Heart left ventricle (tissue), 16 donors: Measurements from ENCODE around the gene HMGN1. TPM values are rescaled to one million over a fixed set of nuclear protein-coding genes. Genes with fewer than 3 reads are reported as not detected.

ENCODE experiments used
- ATAC-seq, 4 donors: fragments of 200-7000 bp; cut with Tn5 transposase; one replicate each; pipeline ENCODE4 v1.9.1; 2020 to 2022; ENCODE audit warnings: moderate library complexity in 4 of 4, mild to moderate bottlenecking in 3 of 4, moderate number of reproducible peaks in 1 of 4
- DNase-seq, 5 donors: peaks; one replicate each; pipeline ENCODE4 v3.0.0-alpha.2; 2020
- H3K27ac ChIP-seq, 12 donors: fragments of 200-600 bp; sonication (generic) in 4 of 12; one replicate each; pipeline versions ENCODE4 v1.5.0 to v1.8.0; 2016 to 2022; ENCODE audit warnings: mild to moderate bottlenecking in 2 of 12
- H3K27me3 ChIP-seq, 9 donors: fragments of 200-600 bp; sonication (generic) in 2 of 9; one replicate each; pipeline versions ENCODE4 v1.5.1 to v1.8.0; 2016 to 2022; ENCODE audit warnings: mild to moderate bottlenecking in 3 of 9
- H3K36me3 ChIP-seq, 9 donors: fragments of 200-600 bp; sonication (generic) in 2 of 9; one replicate each; pipeline versions ENCODE4 v1.5.0 to v1.8.0; 2018 to 2022; ENCODE audit warnings: mild to moderate bottlenecking in 2 of 9
- H3K4me1 ChIP-seq, 12 donors: fragments of 200-600 bp; sonication (generic) in 4 of 12; one replicate each; pipeline versions ENCODE4 v1.5.0 to v1.8.0; 2016 to 2022; ENCODE audit warnings: mild to moderate bottlenecking in 3 of 12
- H3K4me3 ChIP-seq, 12 donors: fragments of 200-600 bp; sonication (generic) in 4 of 12; one replicate each; pipeline versions ENCODE4 v1.5.0 to v1.8.0; 2017 to 2022; ENCODE audit warnings: mild to moderate bottlenecking in 9 of 12, moderate library complexity in 4 of 12
- H3K9me3 ChIP-seq, 12 donors: fragments of 200-600 bp; sonication (generic) in 4 of 12; one replicate each; pipeline versions ENCODE4 v1.5.0 to v1.8.0; 2016 to 2022; ENCODE audit warnings: mild to moderate bottlenecking in 1 of 12
- POLR2A ChIP-seq, 2 donors: fragments of 450-650 bp; IDR thresholded peaks; one replicate each; pipeline ENCODE4 v1.6.1; 2017; ENCODE audit warnings: antibody characterized with exemption in 2 of 2, mild to moderate bottlenecking in 2 of 2, moderate library complexity in 2 of 2
- WGBS, 4 donors: extraction: QIAGEN DNeasy Blood & Tissue Kit in 2 of 4; methylation state at CpG; one replicate each; pipeline versions ENCODE4 v1.1.5 to v1.1.7; 2013 to 2018; 5-methylcytosine and 5-hydroxymethylcytosine counted together
- intact Hi-C, 10 donors: fragments of 100-400 bp; cut with DNase I; formaldehyde crosslinking; loops; one replicate each; pipeline versions ENCODE4 v1.11.1 to v1.14.2; 2022
- polyA plus RNA-seq, 2 donors: library from polyadenylated mRNA; stranded (reverse); fragments of 200-250 nt; gene quantifications; one replicate each; pipeline ENCODE4 v1.2.3, GENCODE V29; 2013
- total RNA-seq, 9 donors: library from RNA; depleted of rRNA in 2 of 9; stranded (reverse); fragments of >200 nt in 2 of 9; fragmentation: NEBNext Ultra II Directional in 3 of 9; extraction: Animal tissue kit (Norgen Biotek cat#: 25700) in 3 of 9; gene quantifications; one replicate each; pipeline versions ENCODE4 v1.1.0 to v1.2.4, GENCODE V29; 2016 to 2023
- TF ChIP-seq, protein P1 (sequence below), 12 donors: fragments of 200-600 bp; sonication (generic) in 4 of 12; IDR thresholded peaks; one replicate each; pipeline versions ENCODE4 v1.5.0 to v1.8.0; 2018 to 2022; ENCODE audit warnings: antibody characterized with exemption in 12 of 12, mild to moderate bottlenecking in 5 of 12
- donor health status: ischemic (EF 13 %, LVEDD 7.1; RV severe dilation, severe dysfunction).
- donor health status: healthy with polysubstance abuse.
- donor health status: DM: no; HTN: yes; CAD: no.
- donor health status: DM: no; HTN: no; CAD: no.
- donor health status: ischemic (EF 25% LVEDD 6.9; RV normal size, moderate dysfunction).
- donor health status: ischemic (EF 25% LVEDD 5.7; RV mildly dilated, moderate dysfunction).
- donor health status: healthy.
- donor health status: DM: yes; HTN: yes; CAD: no.
- donor health status: ischemic (EF 35%, LVEDD 5.7; RV mildly dilated, moderate dysfunction).
- donor health status: nonischemic (EF 11% LVEDD 7.7; RV severe dilation, severe dysfunction).
- donor health status: DM: yes; HTN: yes; CAD: no.
- donor health status: PGD.
- donor health status: ischemic (EF 29% LVEDD 5.4; RV normal size, mild dysfunction).
- donor health status: nonischemic (EF 23%, LVEDD 6.1; RV moderate dilation, normal function).

Gene HMGN1
- total and polyA plus RNA-seq, 11 donors = 35.9 to 108 (median 43.9) TPM

DNA sequence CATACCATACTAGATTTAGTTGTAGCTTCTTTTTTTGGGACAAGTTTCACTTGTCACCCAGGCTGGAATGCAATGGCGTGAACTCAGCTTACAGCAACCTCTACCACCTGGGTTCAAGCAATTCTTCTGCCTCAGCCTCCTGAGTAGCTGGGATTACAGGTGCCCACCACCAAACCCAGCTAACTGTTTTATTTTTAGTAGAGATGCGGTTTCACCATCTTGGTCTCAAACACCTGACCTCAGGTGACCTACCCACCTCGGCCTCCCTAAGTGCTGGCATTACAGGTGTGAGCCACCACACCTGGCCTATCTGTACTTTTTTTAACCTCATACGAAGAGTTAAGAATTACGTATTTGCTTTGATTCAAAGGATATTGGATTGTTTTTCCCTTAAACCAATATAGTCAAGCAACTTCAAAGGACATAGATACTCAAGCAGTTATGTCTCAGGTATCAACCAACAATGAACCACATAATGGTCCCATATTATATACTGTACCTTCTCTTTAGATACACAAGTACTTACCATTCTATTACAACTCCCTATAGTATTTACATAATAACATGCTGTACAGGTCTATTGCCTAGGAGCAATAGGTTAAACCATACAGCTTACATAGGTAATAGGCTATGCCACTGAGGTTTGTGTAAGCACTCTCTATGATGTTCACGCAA lies 7.5 kb downstream of the HMGN1 start:
- DNase-seq (no peak), ATAC-seq (no peak)
- Histone ChIP-seq H3K27ac (no peak overlapping the region), H3K36me3 (peaks cover 0 to 53% (median 44%) of the 10 kb centered on the region in 9 donors), H3K4me1 (peaks cover 0 to 19% (median 8%) of the 10 kb centered on the region in 12 donors), H3K9me3 (no peaks in the 10 kb centered on the region), H3K4me3 (no peak overlapping the region), H3K27me3 (no peaks in the 10 kb centered on the region)
- WGBS, 4 donors = 95 to 98% (median 96%) methylated on average over 6 of the region's 6 CpGs
- TF ChIP-seq, protein P1, sequence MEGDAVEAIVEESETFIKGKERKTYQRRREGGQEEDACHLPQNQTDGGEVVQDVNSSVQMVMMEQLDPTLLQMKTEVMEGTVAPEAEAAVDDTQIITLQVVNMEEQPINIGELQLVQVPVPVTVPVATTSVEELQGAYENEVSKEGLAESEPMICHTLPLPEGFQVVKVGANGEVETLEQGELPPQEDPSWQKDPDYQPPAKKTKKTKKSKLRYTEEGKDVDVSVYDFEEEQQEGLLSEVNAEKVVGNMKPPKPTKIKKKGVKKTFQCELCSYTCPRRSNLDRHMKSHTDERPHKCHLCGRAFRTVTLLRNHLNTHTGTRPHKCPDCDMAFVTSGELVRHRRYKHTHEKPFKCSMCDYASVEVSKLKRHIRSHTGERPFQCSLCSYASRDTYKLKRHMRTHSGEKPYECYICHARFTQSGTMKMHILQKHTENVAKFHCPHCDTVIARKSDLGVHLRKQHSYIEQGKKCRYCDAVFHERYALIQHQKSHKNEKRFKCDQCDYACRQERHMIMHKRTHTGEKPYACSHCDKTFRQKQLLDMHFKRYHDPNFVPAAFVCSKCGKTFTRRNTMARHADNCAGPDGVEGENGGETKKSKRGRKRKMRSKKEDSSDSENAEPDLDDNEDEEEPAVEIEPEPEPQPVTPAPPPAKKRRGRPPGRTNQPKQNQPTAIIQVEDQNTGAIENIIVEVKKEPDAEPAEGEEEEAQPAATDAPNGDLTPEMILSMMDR (IDR thresholded peaks at IDR 0.05) = no peak
- no peak for TF ChIP-seq POLR2A (IDR thresholded peaks at IDR 0.05)
- intact Hi-C loops = no loop called here

GRCh38 chr21:39340687-39341086 lies 8.2 kb downstream of the HMGN1 start:
- H3K36me3 ChIP-seq = peaks cover 0 to 49% (median 38%) of the 10 kb centered on the region in 9 donors
- H3K4me1 ChIP-seq = peaks cover 0 to 12% (median 2%) of the 10 kb centered on the region in 12 donors
- DNase-seq = no peak
- no peak for TF ChIP-seq POLR2A (IDR thresholded peaks at IDR 0.05)
- TF ChIP-seq, protein P1 (IDR thresholded peaks at IDR 0.05) = no peak
- intact Hi-C loops = no loop called here
- no peaks in the 10 kb centered on the region for H3K9me3 ChIP-seq
- WGBS, 4 donors = 89 to 94% (median 91%) methylated on average over 6 of the region's 6 CpGs
- H3K4me3 ChIP-seq = no peak overlapping the region
- no peaks in the 10 kb centered on the region for H3K27me3 ChIP-seq
- no peak overlapping the region for H3K27ac ChIP-seq
- no peak for ATAC-seq

GRCh38 chr21:39339231-39339630 lies 9.7 kb downstream of the HMGN1 start:
- ATAC-seq (no peak), DNase-seq (no peak)
- Histone ChIP-seq H3K9me3 (no peaks in the 10 kb centered on the region), H3K36me3 (peaks cover 0 to 35% (median 32%) of the 10 kb centered on the region in 9 donors), H3K27ac (no peak overlapping the region), H3K4me1 (no peaks in the 10 kb centered on the region), H3K27me3 (no peaks in the 10 kb centered on the region), H3K4me3 (no peak overlapping the region)
- 81 to 97% (median 91%) methylated on average over 2 of the region's 2 CpGs for WGBS, 4 donors
- intact Hi-C loops = loop anchor here in 1 of 10 donors (10.0 kb wide), 1 partner anchor 106 kb away; the partner anchor contains the start of gene LCA5L
- TF ChIP-seq, protein P1 (IDR thresholded peaks at IDR 0.05) = no peak
- no peak for TF ChIP-seq POLR2A (IDR thresholded peaks at IDR 0.05)

DNA sequence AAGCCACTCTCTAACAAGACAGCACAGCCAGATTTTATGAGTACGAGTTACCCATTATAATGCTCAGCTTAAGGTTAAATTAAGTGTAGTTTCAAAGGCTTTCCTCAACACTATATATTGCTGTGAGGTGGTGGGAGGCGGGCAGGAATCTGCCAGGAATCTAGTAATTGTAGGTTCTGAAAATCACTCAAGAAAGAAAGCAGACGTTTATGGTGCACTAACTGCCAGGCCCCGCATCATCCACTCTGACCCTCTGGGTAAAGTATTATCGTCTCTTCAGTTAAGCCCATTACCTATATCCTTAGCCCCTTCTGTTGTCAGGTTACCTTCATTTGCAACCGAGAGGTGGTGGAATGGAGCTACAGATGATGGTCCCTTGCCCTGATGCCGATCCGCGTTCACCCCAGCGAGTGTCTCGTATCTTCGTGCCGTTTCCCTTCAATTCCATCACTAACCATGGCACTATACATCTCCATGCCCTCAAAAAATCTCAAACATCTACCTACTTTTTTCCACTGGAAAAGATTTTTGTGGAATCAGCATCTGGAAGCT lies 12.4 kb downstream of the HMGN1 start:
- 83 to 88% (median 86%) methylated on average over 13 of the region's 13 CpGs for WGBS, 4 donors
- Histone ChIP-seq H3K27me3 (no peaks in the 10 kb centered on the region), H3K27ac (no peak overlapping the region), H3K36me3 (peaks cover 0 to 11% (median 8%) of the 10 kb centered on the region in 9 donors), H3K9me3 (no peaks in the 10 kb centered on the region), H3K4me3 (no peak overlapping the region), H3K4me1 (peaks cover 0 to 6% (median 0%) of the 10 kb centered on the region in 12 donors)
- intact Hi-C loops = loop anchor here in 1 of 10 donors (10.0 kb wide), 1 partner anchor 108 kb away; the partner anchor contains the start of gene LCA5L
- no peak for TF ChIP-seq POLR2A (IDR thresholded peaks at IDR 0.05)
- TF ChIP-seq, protein P1 (IDR thresholded peaks at IDR 0.05) = no peak
- ATAC-seq (no peak), DNase-seq (no peak)
